Measurements from ENCODE around the gene RESF1. TPM values are rescaled to one million over a fixed set of nuclear protein-coding genes. Genes with fewer than 3 reads are reported as not detected.

Gene RESF1
- total and polyA plus RNA-seq, 10 of the 15 experiments (the other 5 are each of a cell fraction or from before 2014, with no cell fraction given), result 18.9 to 81.8 (median 39.7) TPM

GRCh38 chr12:31915446-31915845, 43.8 kb upstream of the RESF1 start:
- ChIA-PET SMC1A (ENCODE audit: uncharacterized antibody, unreplicated experiment) (interaction anchor here (1.0 to 2.3 kb wide), 2 partner anchors 8 to 13 kb away, joined by 3 to 7 read pairs; no protein-coding TSS in a partner anchor), CTCF (no interaction called here), RAD21 (ENCODE audit: unreplicated experiment) (no interaction called here), POLR2A (interaction anchor here (0.6 kb wide), 1 partner anchor 51 kb away, joined by 3 read pairs; no protein-coding TSS in a partner anchor)
- ATAC-seq (no peak), DNase-seq (ENCODE audit: low read depth, low spot score) (no peak), FAIRE-seq (no peak)
- Histone ChIP-seq H3K36me3 (ENCODE audit: control insufficient read depth in 2 of 2, insufficient read depth in 2 of 2, low read length in 1 of 2) (no peaks in the 10 kb centered on the region), H4K20me1 (ENCODE audit: control insufficient read depth, insufficient read depth) (no peaks in the 10 kb centered on the region), H3K27ac (ENCODE audit: control insufficient read depth, insufficient read depth) (no peak overlapping the region), H3K4me2 (ENCODE audit: control insufficient read depth, insufficient read depth) (no peak overlapping the region), H2AFZ (ENCODE audit: control insufficient read depth, low read depth, low read length) (no peak overlapping the region), H3K4me1 (ENCODE audit: control insufficient read depth, insufficient read depth, low read length) (no peaks in the 10 kb centered on the region), H3K79me2 (ENCODE audit: control insufficient read depth, insufficient read depth, low read length) (no peaks in the 10 kb centered on the region), H3K9me3 (replicated peaks; ENCODE audit: control insufficient read depth, insufficient read depth, low read length) (peaks cover 9% of the 10 kb centered on the region; the same call in 2 of the 3 replicates), H3K27me3 (replicated peaks in 1 of 2; ENCODE audit: control insufficient read depth in 2 of 2, insufficient read depth in 2 of 2, low read length in 1 of 2) (no peaks in the 10 kb centered on the region), H3K4me3 (no peak overlapping the region), H3K9ac (ENCODE audit: control insufficient read depth, insufficient read depth, low read length) (no peak overlapping the region)
- TF ChIP-seq MXI1 (IDR thresholded peaks at IDR 0.05; ENCODE audit: low read depth, low read length) (no peak), PAX8 (IDR thresholded peaks at IDR 0.05) (no peak), POLR2AphosphoS2 (IDR thresholded peaks at IDR 0.05; ENCODE audit: low read depth, low read length) (no peak), MAX (IDR thresholded peaks at IDR 0.05; ENCODE audit: low read depth, low read length) (no peak), E2F8 (IDR thresholded peaks at IDR 0.05; ENCODE audit: low read depth, partially characterized antibody) (no peak), RELB (IDR thresholded peaks at IDR 0.05; ENCODE audit: low read depth) (no peak), EZH2 (IDR thresholded peaks at IDR 0.05; ENCODE audit: borderline replicate concordance, control insufficient read depth, low read depth, low read length) (no peak), SUPT20H (IDR thresholded peaks at IDR 0.05; ENCODE audit: borderline replicate concordance, control insufficient read depth, low read depth, low read length) (no peak), ESRRA (IDR thresholded peaks at IDR 0.05; ENCODE audit: low read length) (no peak), SUZ12 (IDR thresholded peaks at IDR 0.05; ENCODE audit: unreplicated experiment) (no peak), JUNB (IDR thresholded peaks at IDR 0.05) (no peak), EGR1 (IDR thresholded peaks at IDR 0.05; ENCODE audit: borderline replicate concordance in 1 of 2, low read depth in 2 of 2, low read length in 2 of 2) (no peak), PRDM15 (CRISPR knock-in tag; IDR thresholded peaks at IDR 0.05) (no peak)
- 88% methylated on average over 3 of the region's 3 CpGs for WGBS (ENCODE audit: insufficient coverage, insufficient replicate concordance, low lambda C conversion rate, missing lambda C conversion rate)
- intact Hi-C loops (cut with micrococcal nuclease; ENCODE audit: unreplicated experiment), result no loop called here
- in situ Hi-C loops (cut with MboI), result no loop called here
- no TSS peak for BruUV-seq (replicated peaks)

Data from GM12878 (cell line).